ENCODE data around the gene RHOU. TPM values are rescaled to one million over a fixed set of nuclear protein-coding genes. Genes with fewer than 3 reads are reported as not detected.
"Not testable (repeated sequence)": the region's sequence is repeated elsewhere in the genome, so short reads cannot be mapped to it uniquely, and the experiment has no call there.

The RHOU gene
- total and polyA plus RNA-seq, 11 donors, result 1.3 to 20.5 (median 2.9) TPM

GRCh38 chr1:228772516-228773212 is 37.4 kb downstream of the RHOU start:
- Histone ChIP-seq H3K4me1 (no peaks in the 10 kb centered on the region), H3K36me3 (no peaks in the 10 kb centered on the region), H3K27ac (no peak overlapping the region), H3K27me3 (peaks cover 0 to 12% (median 0%) of the 10 kb centered on the region in 9 donors), H3K4me3 (no peak overlapping the region), H3K9me3 (no peaks in the 10 kb centered on the region)
- intact Hi-C loops (cut with DNase I), result no loop called here
- 67 to 82% (median 77%) methylated on average over 4 of the region's 4 CpGs for WGBS, 4 donors
- TF ChIP-seq, protein P1, sequence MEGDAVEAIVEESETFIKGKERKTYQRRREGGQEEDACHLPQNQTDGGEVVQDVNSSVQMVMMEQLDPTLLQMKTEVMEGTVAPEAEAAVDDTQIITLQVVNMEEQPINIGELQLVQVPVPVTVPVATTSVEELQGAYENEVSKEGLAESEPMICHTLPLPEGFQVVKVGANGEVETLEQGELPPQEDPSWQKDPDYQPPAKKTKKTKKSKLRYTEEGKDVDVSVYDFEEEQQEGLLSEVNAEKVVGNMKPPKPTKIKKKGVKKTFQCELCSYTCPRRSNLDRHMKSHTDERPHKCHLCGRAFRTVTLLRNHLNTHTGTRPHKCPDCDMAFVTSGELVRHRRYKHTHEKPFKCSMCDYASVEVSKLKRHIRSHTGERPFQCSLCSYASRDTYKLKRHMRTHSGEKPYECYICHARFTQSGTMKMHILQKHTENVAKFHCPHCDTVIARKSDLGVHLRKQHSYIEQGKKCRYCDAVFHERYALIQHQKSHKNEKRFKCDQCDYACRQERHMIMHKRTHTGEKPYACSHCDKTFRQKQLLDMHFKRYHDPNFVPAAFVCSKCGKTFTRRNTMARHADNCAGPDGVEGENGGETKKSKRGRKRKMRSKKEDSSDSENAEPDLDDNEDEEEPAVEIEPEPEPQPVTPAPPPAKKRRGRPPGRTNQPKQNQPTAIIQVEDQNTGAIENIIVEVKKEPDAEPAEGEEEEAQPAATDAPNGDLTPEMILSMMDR (IDR thresholded peaks at IDR 0.05), result no peak
- TF ChIP-seq POLR2A (IDR thresholded peaks at IDR 0.05), result no peak
- no peak for ATAC-seq
- DNase-seq, result no peak

- H3K27ac ChIP-seq; DNase-seq; H3K9me3 ChIP-seq; H3K4me3 ChIP-seq; intact Hi-C loops (cut with DNase I); ATAC-seq; H3K4me1 ChIP-seq; H3K36me3 ChIP-seq: not testable (repeated sequence)
- 83 to 94% (median 87%) methylated on average over 9 of the region's 9 CpGs for WGBS, 4 donors
- peaks cover 0 to 11% (median 0%) of the 10 kb centered on the region in 9 donors for H3K27me3 ChIP-seq
Observed at GRCh38 chr1:228775946-228776345, 40.7 kb downstream of the RHOU start.

GRCh38 chr1:228776449-228776848 is 41.2 kb downstream of the RHOU start:
- Histone ChIP-seq H3K4me3 (no peak overlapping the region), H3K4me1 (peaks cover 0 to 9% (median 5%) of the 10 kb centered on the region in 12 donors), H3K9me3 (no peaks in the 10 kb centered on the region), H3K27ac (no peak overlapping the region), H3K36me3 (no peaks in the 10 kb centered on the region), H3K27me3 (peaks cover 0 to 11% (median 0%) of the 10 kb centered on the region in 9 donors)
- TF ChIP-seq, protein P1 (IDR thresholded peaks at IDR 0.05), result no peak
- TF ChIP-seq POLR2A (IDR thresholded peaks at IDR 0.05), result no peak
- intact Hi-C loops (cut with DNase I), result no loop called here
- WGBS, 4 donors, result 76 to 85% (median 80%) methylated on average over 2 of the region's 2 CpGs
- DNase-seq (no peak), ATAC-seq (no peak)

- H3K4me1 ChIP-seq, result peaks cover 0 to 12% (median 5%) of the 10 kb centered on the region in 12 donors
- peaks cover 0 to 11% (median 0%) of the 10 kb centered on the region in 9 donors for H3K27me3 ChIP-seq
- DNase-seq (no peak), ATAC-seq (no peak)
- H3K4me3 ChIP-seq, result no peak overlapping the region
- TF ChIP-seq POLR2A (IDR thresholded peaks at IDR 0.05), result no peak
- TF ChIP-seq, protein P1 (IDR thresholded peaks at IDR 0.05), result no peak
- H3K36me3 ChIP-seq, result no peaks in the 10 kb centered on the region
- intact Hi-C loops (cut with DNase I), result no loop called here
- H3K9me3 ChIP-seq, result no peaks in the 10 kb centered on the region
- 68 to 76% (median 72%) methylated on average over 4 of the region's 4 CpGs for WGBS, 4 donors
- no peak overlapping the region for H3K27ac ChIP-seq
Observed at GRCh38 chr1:228777236-228777635, 42.0 kb downstream of the RHOU start.
